Measurements from ENCODE around the gene LRRC2.
A peak's percentile ranks its signal among the peaks of the same experiment; 100 is the strongest.
"Not testable (repeated sequence)": the region's sequence is repeated elsewhere in the genome, so short reads cannot be mapped to it uniquely, and the experiment has no call there.

The LRRC2 gene

DNA sequence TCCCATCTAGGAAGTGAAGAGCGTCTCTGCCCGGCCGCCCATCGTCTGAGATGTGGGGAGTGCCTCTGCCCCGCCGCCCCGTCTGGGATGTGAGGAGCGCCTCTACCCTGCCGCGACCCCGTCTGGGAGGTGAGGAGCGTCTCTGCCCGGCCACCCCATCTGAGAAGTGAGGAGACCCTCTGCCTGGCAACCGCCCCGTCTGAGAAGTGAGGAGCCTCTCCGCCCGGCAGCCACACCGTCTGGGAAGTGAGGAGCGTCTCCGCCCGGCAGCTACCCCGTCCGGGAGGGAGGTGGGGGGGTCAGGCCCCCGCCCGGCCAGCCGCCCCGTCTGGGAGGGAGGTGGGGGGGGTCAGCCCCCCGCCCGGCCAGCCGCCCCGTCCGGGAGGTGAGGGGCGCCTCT is 71.6 kb downstream of the LRRC2 start:
- not testable (repeated sequence) for DNase-seq

DNA sequence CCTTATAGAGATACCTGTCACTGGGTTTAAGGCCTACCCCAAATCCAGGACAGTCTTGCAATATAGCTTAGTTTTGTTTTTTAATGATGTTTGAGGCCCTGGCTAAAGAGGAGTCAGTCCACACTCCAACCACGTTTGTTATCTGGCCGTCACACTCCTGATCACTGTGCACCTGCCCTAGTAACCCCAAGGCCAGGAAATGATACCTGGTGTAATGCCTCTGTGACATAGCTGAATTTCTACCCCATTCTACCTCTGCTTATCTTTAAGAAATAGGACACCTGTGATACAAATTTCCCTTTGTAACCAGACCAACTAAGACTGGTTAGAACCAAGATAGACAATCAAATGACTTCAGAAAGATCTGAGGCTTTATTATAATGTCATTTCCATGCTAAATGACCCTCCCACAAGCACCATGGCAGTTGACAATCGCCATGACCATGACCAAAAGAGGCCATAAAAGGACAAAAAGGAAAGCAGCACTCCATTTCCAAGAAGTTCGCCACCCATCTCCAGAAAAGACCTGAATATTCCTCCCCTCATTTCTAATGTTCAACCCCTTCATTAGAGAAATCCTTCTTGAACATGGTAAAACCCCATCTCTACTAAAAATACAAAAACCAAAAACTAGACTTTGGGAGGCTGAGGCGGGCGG is 73.1 kb downstream of the LRRC2 start:
- DNase-seq = no peak

DNA sequence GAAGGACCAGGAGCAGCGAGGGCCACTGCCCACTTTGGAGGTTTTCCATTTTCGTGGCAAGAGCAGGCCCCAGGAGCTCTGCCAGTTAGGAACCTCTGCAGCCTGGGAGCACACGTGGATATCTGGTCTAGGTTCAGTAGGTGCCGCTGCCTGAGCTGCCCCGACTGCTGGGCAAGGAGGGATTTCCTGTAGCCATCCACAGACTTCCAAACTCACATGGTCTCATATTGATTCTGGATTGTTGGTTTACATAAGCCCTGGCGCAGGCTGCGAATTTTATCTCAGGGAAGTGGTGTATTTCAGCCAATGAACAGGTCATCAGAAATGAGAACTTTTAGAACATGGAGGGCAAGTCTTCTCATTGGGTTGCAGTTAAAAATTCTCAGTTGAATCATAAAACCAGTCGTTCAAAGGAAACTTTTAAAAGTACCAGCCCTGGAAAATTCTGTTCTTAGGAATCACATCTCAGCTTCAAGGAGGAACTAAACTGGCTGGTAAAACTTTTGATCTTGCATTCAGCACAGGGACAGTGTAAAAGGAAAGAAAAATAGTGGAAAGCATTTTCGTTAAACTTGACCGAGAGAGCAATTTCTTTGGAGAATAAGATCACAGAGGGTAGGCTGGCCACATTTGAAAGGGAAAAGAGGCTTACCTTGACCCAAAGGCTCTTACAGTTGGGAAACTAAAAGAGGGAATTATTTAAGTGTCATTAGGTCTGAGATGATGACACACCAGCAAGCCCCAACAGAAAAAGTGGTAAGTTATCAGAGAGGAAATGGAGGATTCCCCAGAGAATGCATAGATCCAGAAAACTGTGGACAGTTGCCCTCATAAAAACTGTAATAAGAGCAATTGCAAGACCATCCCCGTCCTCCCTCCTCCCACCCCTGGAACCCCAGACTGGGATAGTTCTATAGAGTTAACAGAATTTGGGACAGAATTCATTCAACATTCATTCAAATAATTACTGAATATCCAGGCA is 74.7 kb downstream of the LRRC2 start:
- no peak for DNase-seq

DNA sequence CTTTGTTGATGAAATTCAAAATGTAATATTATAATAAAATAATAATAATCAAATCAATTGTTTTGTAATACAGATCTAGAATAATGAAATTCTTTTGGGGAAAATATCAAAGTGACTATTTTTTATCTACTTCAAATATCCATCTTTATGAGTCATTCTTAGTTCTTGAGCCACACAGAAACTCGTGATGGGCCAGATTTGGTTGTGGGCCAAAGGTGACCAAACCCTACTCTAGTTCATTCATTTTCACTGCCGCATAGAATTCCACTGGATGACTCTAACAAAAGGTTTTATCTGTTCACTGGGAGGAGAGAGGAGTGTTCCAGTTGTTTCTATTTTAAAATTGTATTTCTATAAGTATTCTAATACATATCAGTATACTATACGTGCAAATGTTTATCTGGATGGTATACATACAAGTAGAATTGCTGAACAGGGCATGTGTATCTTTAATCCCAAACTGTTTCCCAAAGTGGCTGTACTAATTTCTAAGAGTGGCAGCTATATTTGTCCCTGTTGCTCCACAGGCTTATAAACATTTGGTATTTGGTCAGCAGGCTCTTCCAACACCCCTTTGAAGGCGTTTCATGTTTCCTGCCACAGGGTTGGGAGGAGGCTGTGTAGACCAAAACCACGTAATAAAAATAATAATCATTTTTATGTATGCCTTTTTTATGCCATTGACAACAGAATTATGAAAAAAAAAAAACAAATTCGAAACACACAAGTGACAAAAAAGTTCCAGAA is 75.6 kb downstream of the LRRC2 start:
- DNase-seq = no peak

DNA sequence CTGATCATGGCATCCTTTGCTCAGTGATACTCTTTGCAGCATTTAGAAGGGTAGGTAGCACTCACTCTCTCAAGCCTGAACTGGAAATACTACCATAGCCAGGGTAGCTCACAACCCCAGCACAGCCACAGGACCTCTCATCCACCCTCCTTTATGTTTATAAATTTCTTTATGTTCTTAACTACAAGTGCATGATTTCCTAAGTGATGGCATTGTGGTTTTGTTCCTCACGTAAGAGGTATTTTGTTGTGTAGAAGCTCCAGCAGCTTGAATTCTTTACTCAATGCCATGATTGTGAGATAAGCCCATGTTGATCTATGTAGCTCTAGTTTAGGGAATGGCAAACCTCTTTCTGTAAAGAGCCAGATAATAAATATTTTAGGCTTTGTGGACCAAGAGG is 76.2 kb downstream of the LRRC2 start:
- DNase-seq = no peak

DNA sequence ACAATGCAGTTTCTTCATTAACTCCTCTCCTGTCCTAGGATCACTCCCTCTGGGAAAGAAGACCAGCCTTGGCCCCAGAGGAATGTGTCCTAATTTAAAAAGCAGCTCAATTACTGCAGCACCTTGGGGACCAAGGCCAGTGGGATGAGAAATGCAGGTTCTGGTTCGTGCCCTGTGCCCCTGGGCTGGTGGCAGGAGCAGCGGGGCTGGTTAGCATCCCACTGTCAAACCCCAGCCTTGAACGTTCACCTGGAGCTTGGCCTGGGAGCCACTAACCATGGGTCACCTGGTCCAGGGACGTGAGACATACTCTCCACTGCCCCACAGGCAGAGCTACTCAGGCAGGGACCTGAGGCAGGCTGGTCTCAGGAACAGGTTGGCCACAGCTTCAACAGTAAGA is 76.7 kb downstream of the LRRC2 start:
- DNase-seq = no peak

DNA sequence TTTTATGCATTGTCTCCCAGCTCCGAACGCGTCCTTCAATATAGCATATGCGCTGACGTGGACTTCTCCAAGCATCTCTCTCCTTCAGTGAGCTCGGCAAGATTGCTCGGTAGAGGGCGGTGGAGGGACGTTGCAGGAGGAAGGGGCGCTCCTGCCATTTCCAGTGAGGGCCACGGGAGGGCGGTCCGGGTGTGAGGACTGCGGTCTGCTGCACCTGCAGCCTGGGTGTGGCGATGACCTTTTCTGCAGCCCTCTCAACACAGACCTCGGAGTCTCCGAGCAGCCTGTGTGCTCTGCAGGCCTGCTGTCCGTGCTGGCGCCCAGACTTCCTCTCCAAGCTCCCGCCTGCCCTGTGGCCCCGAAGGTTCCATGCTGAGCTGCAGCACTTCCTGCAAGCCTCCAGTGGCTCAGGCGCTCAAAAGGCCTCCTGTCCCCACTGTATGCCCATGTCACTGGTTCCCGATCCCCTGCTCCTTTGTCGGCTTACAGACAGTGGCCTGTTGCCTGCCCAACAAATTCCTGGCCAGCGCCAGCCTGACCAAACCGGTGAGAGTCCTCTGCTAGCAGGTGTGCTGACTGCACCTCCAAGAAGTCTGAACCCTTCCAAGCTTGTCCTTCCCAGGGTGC is 77.3 kb downstream of the LRRC2 start:
- peak; percentile 89 to 90 for DNase-seq

DNA sequence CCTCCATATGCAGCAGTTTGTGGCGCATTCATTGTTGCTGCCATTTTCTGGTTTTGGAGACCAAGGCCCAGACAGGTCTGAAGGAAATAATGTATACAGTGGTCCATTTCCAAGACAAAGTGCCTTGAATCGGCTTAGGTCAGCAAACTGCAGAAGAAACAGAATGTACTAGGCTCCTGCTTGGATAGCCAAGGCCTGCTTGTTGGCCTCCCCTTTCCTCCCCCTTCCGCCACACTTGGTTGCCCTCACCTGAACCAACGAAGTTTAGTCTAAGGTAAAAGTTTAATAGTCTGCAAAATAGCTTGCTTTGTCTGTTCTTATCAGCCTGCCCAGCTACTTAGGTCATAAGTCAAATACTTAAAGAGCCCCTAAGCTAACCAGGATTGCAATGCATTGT is 80.3 kb downstream of the LRRC2 start:
- no peak for DNase-seq

DNA sequence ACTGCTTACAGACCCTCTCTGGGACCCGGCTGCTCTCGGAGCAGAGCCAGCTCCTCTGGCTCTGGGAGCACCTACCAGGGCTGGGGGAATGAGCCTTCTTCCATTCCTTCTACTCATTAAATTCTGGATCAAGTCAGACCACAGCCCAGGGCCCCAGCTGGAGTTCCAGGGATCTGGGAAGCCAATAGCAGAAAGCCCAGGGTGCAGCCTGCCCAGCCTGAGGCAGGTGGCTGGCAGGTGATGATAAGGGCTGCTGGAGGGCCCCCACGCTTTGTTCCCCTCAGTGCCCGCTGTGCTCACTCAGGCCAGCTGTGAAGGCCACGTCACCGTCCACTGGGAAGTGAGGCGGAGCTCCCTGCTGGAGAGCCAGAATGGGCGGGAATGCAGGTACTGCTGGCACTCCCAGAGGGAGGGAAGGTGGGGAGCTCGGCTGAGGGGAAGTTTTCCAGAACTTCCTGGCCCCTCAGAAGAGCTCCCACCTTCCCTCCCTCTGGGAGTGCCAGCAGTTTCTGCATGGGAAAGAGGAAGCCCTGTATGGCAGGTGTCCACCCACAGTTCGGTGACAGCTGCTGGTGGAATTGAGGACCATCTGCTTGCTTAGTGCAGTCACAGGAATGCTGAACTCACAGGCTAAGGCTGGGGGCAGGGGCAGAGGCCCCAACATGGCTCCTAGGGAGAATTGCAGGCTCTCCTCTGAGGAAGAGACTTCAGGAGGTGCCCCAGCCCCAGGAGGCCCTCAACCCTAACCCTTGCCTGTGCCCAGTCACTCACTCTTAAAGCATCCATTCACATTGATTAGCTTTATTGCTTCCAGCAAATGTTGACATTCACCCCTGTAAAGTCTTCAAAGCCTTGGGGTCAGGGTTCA is 81.0 kb downstream of the LRRC2 start:
- no peak for DNase-seq

DNA sequence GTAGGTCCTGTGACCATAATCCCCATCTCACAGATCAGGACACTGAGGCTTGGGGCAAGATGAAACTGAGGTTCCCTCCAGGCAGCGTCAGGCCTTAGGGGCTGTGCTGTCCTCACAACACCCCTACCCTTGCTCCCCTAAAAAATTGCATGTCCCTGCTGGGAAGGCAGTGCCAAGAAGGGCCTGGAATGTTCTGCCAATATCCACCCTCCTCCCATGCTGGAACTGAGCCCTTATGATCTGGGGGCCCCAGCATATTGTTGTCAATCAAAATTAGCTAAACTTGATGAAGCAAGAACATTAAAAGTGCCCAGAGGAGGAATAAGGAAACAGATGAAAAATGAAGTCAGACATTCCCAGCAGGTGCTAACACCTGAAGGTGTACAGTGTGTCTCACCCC is 81.7 kb downstream of the LRRC2 start:
- no peak for DNase-seq

DNA sequence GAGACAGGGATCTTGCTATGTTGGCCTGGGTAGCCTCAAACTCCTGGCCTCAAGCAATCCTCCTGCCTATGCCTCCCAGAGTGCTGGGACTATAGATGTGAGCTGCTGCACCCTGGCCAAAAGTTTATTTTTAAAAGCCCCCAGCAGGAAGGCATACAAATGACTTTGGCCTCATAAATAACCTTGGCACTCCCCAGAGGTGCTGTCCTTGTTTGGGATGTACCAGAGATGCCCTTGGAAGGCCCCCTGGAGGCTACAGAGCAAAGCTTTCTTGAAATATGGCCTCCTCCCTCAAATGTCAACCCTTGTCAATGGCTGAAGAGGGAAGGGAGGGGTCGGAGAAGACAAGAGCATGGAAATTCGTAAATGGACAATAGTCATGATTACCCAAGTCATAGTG is 82.3 kb downstream of the LRRC2 start:
- no peak for DNase-seq

DNA sequence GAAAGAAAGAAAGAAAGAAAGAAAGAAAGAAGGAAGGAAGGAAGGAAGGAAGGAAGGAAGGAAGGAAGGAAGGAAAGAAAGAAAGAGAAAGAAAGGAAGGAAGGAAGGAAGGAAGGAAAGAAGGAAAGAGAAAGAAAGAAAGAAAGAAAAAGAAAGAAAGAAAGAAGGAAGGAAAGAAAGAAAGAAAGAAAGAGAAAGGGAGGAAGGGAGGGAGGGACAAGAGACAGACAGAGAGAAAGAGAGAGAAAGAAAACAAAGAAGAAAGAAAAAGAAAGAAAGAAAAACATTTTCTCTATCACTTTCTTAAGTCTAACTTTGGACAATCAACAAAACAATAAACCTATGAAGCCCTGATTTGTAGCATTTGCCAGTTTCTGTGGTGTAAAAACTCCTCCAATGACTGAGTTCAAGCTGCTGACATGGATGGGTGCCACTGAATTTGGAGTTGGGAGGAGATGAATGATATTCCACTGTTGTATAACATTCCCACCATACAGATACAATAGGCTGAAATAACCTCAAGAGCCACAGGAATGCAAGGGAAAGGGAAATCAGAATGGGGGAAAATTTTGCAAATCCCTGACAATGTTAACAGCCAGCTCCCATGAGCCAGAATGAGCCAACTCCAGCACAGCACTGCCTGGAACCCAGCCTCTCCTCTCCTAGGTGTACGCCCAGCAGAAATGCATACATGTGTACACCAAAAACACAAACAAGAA is 83.3 kb downstream of the LRRC2 start:
- DNase-seq = no peak

DNA sequence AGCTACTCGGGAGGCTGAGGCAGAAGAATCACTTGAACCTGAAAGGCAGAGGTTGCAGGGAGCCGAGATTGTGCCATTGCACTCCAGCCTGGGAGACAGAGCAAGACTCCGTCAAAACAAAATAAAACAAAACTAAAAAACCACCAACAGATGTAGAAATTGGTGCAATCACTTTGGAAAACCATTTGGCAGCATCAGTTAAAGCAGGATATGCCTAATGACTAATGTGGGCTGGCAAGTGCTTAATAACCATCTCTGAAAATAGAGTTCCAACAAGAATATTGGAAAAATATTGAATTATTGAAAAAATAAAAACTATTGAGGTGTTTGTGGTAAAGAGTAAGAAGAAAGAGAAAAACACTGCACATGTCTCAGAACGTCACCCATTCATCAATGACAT is 84.5 kb downstream of the LRRC2 start:
- no peak for DNase-seq

DNA sequence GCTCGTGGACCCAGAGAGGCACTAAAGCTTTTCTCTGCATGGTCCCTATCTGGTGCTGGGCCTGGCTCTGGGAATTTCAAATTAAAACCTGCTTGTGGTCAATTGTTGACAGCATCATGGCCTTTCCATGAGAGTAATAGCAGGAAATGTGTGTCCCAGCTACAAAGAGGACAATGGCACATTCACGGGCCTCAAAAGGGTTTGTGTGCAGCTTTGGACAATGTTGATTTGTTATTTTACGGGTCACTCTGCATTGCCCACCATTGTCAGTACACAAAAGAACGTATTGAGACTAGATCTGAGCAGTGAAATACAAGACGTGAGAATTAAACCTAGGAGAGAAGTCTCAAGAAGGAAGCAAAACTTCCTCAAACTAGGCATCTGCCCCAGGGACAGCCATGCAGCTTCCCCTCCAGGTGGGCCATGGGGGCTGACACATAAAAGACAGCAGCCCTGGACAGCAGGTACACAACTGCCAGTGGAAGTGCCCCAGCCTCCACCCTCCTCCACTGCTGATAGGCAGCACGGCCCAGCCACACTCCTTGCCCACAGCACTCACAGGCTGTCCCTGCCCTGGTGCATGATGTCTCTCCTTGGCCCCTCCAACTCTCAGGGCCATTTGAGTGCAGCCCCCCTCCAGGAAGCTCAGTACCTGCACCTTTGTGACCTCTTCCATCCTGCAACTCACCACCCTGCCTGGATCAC is 85.5 kb downstream of the LRRC2 start:
- DNase-seq = no peak

DNA sequence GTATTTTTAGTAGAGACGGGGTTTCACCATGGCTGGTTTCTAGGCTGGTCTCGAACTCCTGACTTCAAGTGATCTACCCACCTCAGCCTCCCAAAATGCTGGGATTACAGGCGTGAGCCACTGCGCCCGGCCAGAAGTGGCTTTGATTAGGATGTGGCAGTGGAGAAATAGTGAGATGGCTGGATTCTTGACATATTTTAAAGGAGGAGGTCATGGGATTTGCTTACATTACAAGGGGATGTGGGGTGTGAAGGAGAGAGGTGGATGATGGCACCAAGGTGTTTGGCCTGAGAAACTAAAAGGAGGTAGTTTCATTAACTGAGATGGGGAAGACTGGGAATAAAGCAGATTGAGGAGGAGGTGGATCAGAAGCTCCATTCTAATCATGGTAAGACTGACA is 86.4 kb downstream of the LRRC2 start:
- no peak for DNase-seq

DNA sequence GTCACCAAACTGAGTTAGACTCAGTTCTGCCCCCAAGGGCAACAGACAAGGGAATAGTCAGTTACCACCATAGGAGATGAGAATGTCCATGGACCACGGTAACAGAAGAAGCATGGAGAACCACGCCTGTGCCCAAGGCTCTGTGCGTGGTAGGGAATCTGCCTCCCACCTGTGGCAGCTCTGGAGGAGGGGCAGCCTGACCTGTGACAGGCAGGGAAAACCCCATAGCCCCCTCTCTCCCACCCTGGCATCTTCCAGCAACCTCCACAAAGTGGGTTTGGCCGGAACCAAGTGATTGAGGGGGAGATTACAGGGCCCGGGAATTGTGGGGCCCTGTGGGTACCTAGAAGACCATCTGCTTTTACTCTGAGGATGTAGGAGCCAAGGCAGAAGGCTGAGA is 87.1 kb downstream of the LRRC2 start:
- no peak for DNase-seq

DNA sequence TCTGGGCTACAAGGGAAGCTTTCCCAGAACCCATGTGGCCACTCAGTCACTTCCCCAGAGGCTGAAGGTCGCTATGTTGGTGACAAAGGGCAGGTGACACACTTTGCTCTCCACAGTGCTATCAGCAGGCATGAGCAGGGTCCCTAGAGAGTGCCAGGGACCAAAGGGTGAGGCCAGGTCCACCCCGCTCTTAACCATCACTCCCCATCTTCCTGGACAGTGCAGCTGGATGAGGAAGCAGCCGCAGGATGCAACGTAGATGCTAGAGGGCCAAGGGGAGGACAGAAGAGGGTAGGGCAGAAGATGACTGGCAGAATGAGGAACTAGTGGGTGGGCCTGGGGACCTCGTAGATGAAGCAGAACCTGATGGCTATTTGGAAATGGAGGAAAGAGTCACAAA is 87.8 kb downstream of the LRRC2 start:
- DNase-seq = no peak

DNA sequence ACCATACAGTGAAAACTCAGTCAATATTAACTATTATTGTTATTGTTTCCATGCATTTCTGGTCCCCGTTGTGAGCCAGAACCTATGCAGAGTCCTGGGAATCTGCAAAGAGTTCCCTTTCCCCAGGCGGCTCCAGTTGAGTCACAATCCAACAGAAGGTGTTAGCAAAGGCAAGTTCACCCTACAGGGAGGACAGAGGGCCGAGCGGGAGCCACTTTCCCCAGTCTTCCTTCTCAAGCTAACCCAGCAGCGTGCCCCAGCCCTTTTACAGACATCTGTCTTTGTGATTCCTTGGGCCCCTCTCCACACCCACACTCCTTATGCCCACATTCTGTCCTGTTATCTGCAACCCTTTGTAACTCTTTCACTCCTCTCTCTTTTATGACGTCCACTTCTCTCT is 88.3 kb downstream of the LRRC2 start:
- DNase-seq = no peak

DNA sequence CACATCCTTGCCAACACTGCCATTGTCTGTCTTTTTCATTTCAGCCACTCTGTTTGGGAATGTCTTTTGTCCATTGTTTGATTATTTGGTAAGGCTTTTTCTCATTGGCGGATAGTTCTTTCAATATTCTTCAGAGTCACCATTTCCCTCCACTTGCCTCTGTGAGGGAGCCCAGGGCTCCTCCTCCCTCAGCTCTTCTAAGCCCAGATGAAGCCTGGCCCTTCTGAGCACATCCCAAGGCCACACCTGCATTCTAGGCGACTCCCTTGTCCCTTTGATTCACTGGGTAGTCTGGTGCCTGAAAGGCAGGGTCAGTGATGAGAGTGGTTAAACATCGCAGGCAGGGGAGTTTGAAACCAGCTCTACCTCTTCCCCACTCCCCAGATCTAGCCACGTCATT is 89.0 kb downstream of the LRRC2 start:
- DNase-seq = no peak

DNA sequence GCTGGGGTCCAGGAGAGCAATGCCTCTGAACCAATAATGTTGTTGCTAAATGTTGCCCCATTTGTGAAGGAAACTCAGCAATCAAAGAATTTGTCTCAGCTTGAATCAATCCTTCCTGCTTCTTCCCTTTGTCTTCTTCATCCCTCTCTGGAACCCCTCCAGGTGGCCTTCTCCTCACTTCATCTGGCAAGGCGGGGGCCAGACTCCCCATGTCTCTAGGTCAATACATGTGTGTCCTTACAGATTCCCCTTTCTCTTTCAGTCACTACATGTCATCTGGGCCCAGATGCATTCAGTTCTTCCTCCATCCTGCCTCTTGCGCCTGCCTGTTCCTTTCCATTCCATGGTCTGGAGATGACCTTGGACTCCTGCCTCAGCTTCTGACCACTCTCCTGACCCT is 93.4 kb downstream of the LRRC2 start:
- DNase-seq = no peak

DNA sequence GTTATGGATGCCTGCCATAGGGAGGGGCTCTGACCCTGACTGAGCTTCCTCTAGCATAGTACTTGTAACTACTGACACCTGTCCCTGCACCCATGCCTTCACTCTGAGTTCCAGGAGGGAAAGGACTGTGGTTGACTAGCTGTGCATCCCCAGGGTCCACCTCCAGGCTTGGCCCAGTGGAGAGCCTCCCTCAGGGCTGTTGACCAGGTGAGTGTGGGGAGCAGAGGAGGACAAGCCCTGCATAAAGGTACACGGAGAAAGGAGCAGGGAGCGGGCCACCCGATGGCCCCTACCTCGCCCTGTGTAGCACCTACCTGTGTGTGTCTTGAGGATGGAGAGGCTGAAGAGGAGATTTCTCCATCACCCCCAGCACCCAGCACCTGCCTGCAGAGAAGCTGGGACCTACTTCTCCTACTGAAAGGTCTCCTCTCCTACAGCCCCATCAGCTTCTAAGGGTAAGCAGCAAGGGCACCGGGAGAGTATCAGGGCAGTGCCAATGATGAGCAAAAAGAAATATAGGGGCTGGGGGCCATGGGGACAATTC is 94.7 kb downstream of the LRRC2 start:
- no peak for DNase-seq
